GM13976 (cell line): Measurements from ENCODE around the gene DGKE.

Source experiments
- DNase-seq: peaks from one replicate; pipeline ENCODE4 v3.0.0; 2012; ENCODE audit warnings: low spot score
- CTCF ChIP-seq: IDR thresholded peaks from 2 replicates; pipeline ENCODE4 v1.5.1; 2012; ENCODE audit warnings: borderline replicate concordance, mild to moderate bottlenecking; ENCODE audit not compliant: insufficient read depth; ENCODE audit errors: extremely low read depth, missing control alignments, control extremely low read depth
- in situ Hi-C: fragments of 300-500 bp; cut with MboI; formaldehyde crosslinking; loops from one replicate; pipeline ENCODE4 v1.12.0; 2022; ENCODE audit warnings: low sequenced_read_pairs, mixed read lengths, inconsistent platforms; ENCODE audit not compliant: unreplicated experiment

DGKE gene

GRCh38 chr17:56894859-56895455, 61.0 kb downstream of the DGKE start:
- DNase-seq = no peak
- no peak for TF ChIP-seq CTCF
- in situ Hi-C loops = no loop called here

- no peak for TF ChIP-seq CTCF
- in situ Hi-C loops = no loop called here
- DNase-seq = no peak
Observed at GRCh38 chr17:56896217-56896967, 62.4 kb downstream of the DGKE start.

GRCh38 chr17:56896968-56897359, 63.0 kb downstream of the DGKE start:
- in situ Hi-C loops = no loop called here
- TF ChIP-seq CTCF = no peak
- no peak for DNase-seq

GRCh38 chr17:56897646-56898424, 63.9 kb downstream of the DGKE start:
- no peak for DNase-seq
- in situ Hi-C loops = no loop called here
- no peak for TF ChIP-seq CTCF

GRCh38 chr17:56898874-56899273, 64.9 kb downstream of the DGKE start:
- no peak for DNase-seq
- in situ Hi-C loops = no loop called here
- TF ChIP-seq CTCF = no peak

- DNase-seq = no peak
- no peak for TF ChIP-seq CTCF
- in situ Hi-C loops = no loop called here
Observed at GRCh38 chr17:56899403-56899802, 65.5 kb downstream of the DGKE start.
